ENCODE measurements around the gene DISP1. TPM values are rescaled to one million over a fixed set of nuclear protein-coding genes. Genes with fewer than 3 reads are reported as not detected.

Gene DISP1
- total and polyA plus RNA-seq, 4 donors: 1.6 to 4.2 (median 2.6) TPM

- TF ChIP-seq EGR1 (IDR thresholded peaks at IDR 0.05; ENCODE audit: low read depth in 2 of 2) (no peak), FOXA1 (IDR thresholded peaks at IDR 0.05) (no peak), FOXA2 (IDR thresholded peaks at IDR 0.05) (no peak)
- TF ChIP-seq, protein P1, sequence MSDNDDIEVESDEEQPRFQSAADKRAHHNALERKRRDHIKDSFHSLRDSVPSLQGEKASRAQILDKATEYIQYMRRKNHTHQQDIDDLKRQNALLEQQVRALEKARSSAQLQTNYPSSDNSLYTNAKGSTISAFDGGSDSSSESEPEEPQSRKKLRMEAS (IDR thresholded peaks at IDR 0.05): no peak
Observed at GRCh38 chr1:222791006-222791710, 23.7 kb upstream of the DISP1 start (continued).

- no peak overlapping the region for H3K9ac ChIP-seq (ENCODE audit: low read depth in 1 of 2, low read length in 2 of 2)
- no peak overlapping the region for H3K4me3 ChIP-seq (ENCODE audit: low read depth in 1 of 3, low read length in 3 of 3)
- no peaks in the 10 kb centered on the region for H3K36me3 ChIP-seq (ENCODE audit: control insufficient read depth in 4 of 4, insufficient read depth in 3 of 4, low read depth in 1 of 4, low read length in 3 of 4)
- H3K27ac ChIP-seq (ENCODE audit: low read depth in 1 of 2, low read length in 2 of 2): no peak overlapping the region
- TF ChIP-seq HNF4G (IDR thresholded peaks at IDR 0.05) (no peak), RAD21 (IDR thresholded peaks at IDR 0.05) (peak; percentile 95 to 96)
- TF ChIP-seq, protein P2, sequence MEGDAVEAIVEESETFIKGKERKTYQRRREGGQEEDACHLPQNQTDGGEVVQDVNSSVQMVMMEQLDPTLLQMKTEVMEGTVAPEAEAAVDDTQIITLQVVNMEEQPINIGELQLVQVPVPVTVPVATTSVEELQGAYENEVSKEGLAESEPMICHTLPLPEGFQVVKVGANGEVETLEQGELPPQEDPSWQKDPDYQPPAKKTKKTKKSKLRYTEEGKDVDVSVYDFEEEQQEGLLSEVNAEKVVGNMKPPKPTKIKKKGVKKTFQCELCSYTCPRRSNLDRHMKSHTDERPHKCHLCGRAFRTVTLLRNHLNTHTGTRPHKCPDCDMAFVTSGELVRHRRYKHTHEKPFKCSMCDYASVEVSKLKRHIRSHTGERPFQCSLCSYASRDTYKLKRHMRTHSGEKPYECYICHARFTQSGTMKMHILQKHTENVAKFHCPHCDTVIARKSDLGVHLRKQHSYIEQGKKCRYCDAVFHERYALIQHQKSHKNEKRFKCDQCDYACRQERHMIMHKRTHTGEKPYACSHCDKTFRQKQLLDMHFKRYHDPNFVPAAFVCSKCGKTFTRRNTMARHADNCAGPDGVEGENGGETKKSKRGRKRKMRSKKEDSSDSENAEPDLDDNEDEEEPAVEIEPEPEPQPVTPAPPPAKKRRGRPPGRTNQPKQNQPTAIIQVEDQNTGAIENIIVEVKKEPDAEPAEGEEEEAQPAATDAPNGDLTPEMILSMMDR (IDR thresholded peaks at IDR 0.05; ENCODE audit: low read depth, low read length, missing input control): peak; percentile 69
- 8% methylated on average over 2 of the region's 2 CpGs for WGBS
- peaks cover 2 to 4% (median 3%) of the 10 kb centered on the region in 4 donors for H3K4me1 ChIP-seq (ENCODE audit: control insufficient read depth in 4 of 4, insufficient read depth in 4 of 4, low read length in 3 of 4)
- no peaks in the 10 kb centered on the region for H3K9me3 ChIP-seq (ENCODE audit: control insufficient read depth in 4 of 4, low read length in 3 of 4)
- no peaks in the 10 kb centered on the region for H3K27me3 ChIP-seq (ENCODE audit: control insufficient read depth in 4 of 4, insufficient read depth in 4 of 4, low read length in 3 of 4)
- DNase-seq (ENCODE audit: low spot score): no peak
Observed at GRCh38 chr1:222792744-222793143, 22.1 kb upstream of the DISP1 start.

DNA sequence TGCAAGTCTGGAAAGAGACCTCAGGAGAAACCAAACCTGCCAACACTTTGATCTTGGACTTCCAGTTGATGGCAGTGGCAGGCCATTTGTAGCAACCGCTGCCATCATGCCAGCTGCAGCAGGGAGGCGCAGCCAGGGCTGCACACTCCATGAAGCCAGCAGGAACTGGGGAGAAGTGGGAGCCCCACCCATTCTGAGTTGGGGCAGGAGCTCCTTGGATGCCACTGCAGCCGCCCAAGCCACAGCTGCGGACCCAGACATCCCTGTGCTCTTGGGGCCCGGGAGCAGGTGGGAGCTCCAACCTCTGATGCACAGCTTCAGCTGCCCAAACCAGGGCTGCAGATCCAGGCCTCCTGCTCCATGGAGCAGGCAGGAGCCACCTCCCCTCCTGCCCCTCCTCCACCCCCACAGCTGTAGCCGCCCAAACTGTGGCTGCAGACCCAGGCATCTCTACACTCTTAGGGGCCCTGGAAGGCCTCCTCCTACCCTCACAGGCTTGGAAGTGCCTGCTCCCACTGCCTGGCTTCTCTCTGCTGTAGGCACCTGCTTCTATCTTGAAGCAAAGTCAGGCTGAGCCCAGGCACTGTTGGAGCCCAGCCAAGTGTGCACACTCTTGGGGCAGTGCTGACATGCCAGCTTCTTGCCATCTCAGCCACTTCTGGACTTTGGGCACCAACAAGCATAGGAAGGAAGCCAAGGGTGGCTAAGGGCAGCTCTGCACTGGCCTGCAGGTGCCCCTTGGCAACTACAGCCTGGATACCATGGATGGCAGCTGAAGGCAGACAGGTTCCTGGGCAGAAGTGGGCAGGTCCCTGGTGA, 20.0 kb upstream of the DISP1 start:
- DNase-seq (ENCODE audit: low spot score): no peak
- 92% methylated on average over 6 of the region's 6 CpGs for WGBS
- Histone ChIP-seq H3K9me3 (ENCODE audit: control insufficient read depth in 4 of 4, low read length in 3 of 4) (no peaks in the 10 kb centered on the region), H3K27me3 (ENCODE audit: control insufficient read depth in 4 of 4, insufficient read depth in 4 of 4, low read length in 3 of 4) (no peaks in the 10 kb centered on the region), H3K36me3 (ENCODE audit: control insufficient read depth in 4 of 4, insufficient read depth in 3 of 4, low read depth in 1 of 4, low read length in 3 of 4) (no peaks in the 10 kb centered on the region), H3K9ac (ENCODE audit: low read depth in 1 of 2, low read length in 2 of 2) (no peak overlapping the region), H3K27ac (ENCODE audit: low read depth in 1 of 2, low read length in 2 of 2) (no peak overlapping the region), H3K4me3 (ENCODE audit: low read depth in 1 of 3, low read length in 3 of 3) (no peak overlapping the region), H3K4me1 (ENCODE audit: control insufficient read depth in 4 of 4, insufficient read depth in 4 of 4, low read length in 3 of 4) (peaks cover 2 to 4% (median 3%) of the 10 kb centered on the region in 4 donors)
- peak; percentile 43 to 59 for TF ChIP-seq RAD21 (IDR thresholded peaks at IDR 0.05)
- no peak for TF ChIP-seq HNF4G (IDR thresholded peaks at IDR 0.05)
- peak; percentile 46 to 53 for TF ChIP-seq HNF4A (conservative IDR thresholded peaks at IDR 0.05)
- TF ChIP-seq FOXA2 (IDR thresholded peaks at IDR 0.05): no peak
- no peak for TF ChIP-seq NR2F2 (IDR thresholded peaks at IDR 0.05)
- TF ChIP-seq, protein P3, sequence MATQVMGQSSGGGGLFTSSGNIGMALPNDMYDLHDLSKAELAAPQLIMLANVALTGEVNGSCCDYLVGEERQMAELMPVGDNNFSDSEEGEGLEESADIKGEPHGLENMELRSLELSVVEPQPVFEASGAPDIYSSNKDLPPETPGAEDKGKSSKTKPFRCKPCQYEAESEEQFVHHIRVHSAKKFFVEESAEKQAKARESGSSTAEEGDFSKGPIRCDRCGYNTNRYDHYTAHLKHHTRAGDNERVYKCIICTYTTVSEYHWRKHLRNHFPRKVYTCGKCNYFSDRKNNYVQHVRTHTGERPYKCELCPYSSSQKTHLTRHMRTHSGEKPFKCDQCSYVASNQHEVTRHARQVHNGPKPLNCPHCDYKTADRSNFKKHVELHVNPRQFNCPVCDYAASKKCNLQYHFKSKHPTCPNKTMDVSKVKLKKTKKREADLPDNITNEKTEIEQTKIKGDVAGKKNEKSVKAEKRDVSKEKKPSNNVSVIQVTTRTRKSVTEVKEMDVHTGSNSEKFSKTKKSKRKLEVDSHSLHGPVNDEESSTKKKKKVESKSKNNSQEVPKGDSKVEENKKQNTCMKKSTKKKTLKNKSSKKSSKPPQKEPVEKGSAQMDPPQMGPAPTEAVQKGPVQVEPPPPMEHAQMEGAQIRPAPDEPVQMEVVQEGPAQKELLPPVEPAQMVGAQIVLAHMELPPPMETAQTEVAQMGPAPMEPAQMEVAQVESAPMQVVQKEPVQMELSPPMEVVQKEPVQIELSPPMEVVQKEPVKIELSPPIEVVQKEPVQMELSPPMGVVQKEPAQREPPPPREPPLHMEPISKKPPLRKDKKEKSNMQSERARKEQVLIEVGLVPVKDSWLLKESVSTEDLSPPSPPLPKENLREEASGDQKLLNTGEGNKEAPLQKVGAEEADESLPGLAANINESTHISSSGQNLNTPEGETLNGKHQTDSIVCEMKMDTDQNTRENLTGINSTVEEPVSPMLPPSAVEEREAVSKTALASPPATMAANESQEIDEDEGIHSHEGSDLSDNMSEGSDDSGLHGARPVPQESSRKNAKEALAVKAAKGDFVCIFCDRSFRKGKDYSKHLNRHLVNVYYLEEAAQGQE (IDR thresholded peaks at IDR 0.05): no peak
- TF ChIP-seq RXRA (IDR thresholded peaks at IDR 0.05): peak; percentile 10 to 16
- no peak for TF ChIP-seq SP1 (IDR thresholded peaks at IDR 0.05)
- no peak for TF ChIP-seq YY1 (IDR thresholded peaks at IDR 0.05)
- TF ChIP-seq, protein P2 (IDR thresholded peaks at IDR 0.05; ENCODE audit: low read depth, low read length, missing input control): peak; percentile 1
